GM21825 (cell line): ENCODE measurements around the gene TMEM154.

Experiments
- ATAC-seq: cut with Tn5 transposase; IDR thresholded peaks from one replicate; pipeline ENCODE4 v1.9.1; 2021; ENCODE audit warnings: mild to moderate bottlenecking, moderate library complexity; ENCODE audit not compliant: unreplicated experiment

The TMEM154 gene

GRCh38 chr4:152679414-152680281, at the start of gene TMEM154:
Gene TMEM154, minus strand, starts transcription at chr4:152679997. Its CDS starts 64 bp downstream, at chr4:152679933.
- peak; percentile 54 for ATAC-seq

GRCh38 chr4:152729466-152729865, 49.7 kb upstream of the TMEM154 start:
- ATAC-seq, result no peak

- ATAC-seq, result no peak
These were observed 48.5 kb upstream of the TMEM154 start for GRCh38 chr4:152728343-152728742.

GRCh38 chr4:152727784-152728183, 48.0 kb upstream of the TMEM154 start:
- no peak for ATAC-seq

GRCh38 chr4:152724494-152724893, 44.7 kb upstream of the TMEM154 start:
- ATAC-seq, result no peak

GRCh38 chr4:152723236-152723635, 43.4 kb upstream of the TMEM154 start:
- no peak for ATAC-seq

- ATAC-seq, result no peak
These were observed 40.2 kb upstream of the TMEM154 start for GRCh38 chr4:152719801-152720556.

- no peak for ATAC-seq
These were observed 39.5 kb upstream of the TMEM154 start for GRCh38 chr4:152719291-152719690.

- no peak for ATAC-seq
These were observed 35.3 kb upstream of the TMEM154 start for GRCh38 chr4:152715076-152715475.

GRCh38 chr4:152713951-152714705, 34.3 kb upstream of the TMEM154 start:
- no peak for ATAC-seq

- no peak for ATAC-seq
These were observed 30.1 kb upstream of the TMEM154 start for GRCh38 chr4:152709675-152710438.

- ATAC-seq, result no peak
These were observed 29.0 kb upstream of the TMEM154 start for GRCh38 chr4:152708796-152709195.

- ATAC-seq, result no peak
These were observed 28.6 kb upstream of the TMEM154 start for GRCh38 chr4:152708361-152708760.

GRCh38 chr4:152707632-152708031, 27.8 kb upstream of the TMEM154 start:
- ATAC-seq, result no peak

GRCh38 chr4:152705903-152706302, 26.1 kb upstream of the TMEM154 start:
- no peak for ATAC-seq

GRCh38 chr4:152704788-152705187, 25.0 kb upstream of the TMEM154 start:
- ATAC-seq, result no peak

- ATAC-seq, result no peak
These were observed 20.4 kb upstream of the TMEM154 start for GRCh38 chr4:152700151-152700550.

GRCh38 chr4:152699313-152699712, 19.5 kb upstream of the TMEM154 start:
- ATAC-seq, result no peak

- no peak for ATAC-seq
These were observed 18.3 kb upstream of the TMEM154 start for GRCh38 chr4:152698089-152698499.

- peak; percentile 34 for ATAC-seq
These were observed 17.7 kb upstream of the TMEM154 start for GRCh38 chr4:152697284-152698088.
